GM12891 (cell line): ENCODE data around the gene FLYWCH1. TPM values are rescaled to one million over a fixed set of nuclear protein-coding genes. Genes with fewer than 3 reads are reported as not detected.

Source experiments
- DNase-seq: peaks from one replicate; pipeline ENCODE4 v3.0.0; 2011; ENCODE audit warnings: low spot score; ENCODE audit not compliant: insufficient read length
- FAIRE-seq: peaks from 2 replicates; lab custom pipeline; 2011; peaks lifted over from hg19 to GRCh38; lab: Jason Lieb, UNC
- PAX5 ChIP-seq: IDR thresholded peaks from 2 replicates; pipeline ENCODE4 v1.6.1; 2011; ENCODE audit warnings: low read length, moderate library complexity, mild to moderate bottlenecking; ENCODE audit not compliant: insufficient read depth, severe bottlenecking
- POLR2A ChIP-seq: IDR thresholded peaks from 2 replicates; pipeline ENCODE4 v1.6.1; 2011; ENCODE audit warnings: low read depth, low read length, control low read depth
- POLR2AphosphoS5 ChIP-seq: IDR thresholded peaks from 2 replicates; pipeline ENCODE4 v1.6.1; 2011; ENCODE audit warnings: low read depth, low read length, control low read depth
- POU2F2 ChIP-seq: IDR thresholded peaks from 2 replicates; pipeline ENCODE4 v1.6.1; 2011; ENCODE audit warnings: low read depth, mild to moderate bottlenecking, control low read depth, low read length, moderate library complexity
- SPI1 ChIP-seq: IDR thresholded peaks from 2 replicates; pipeline ENCODE4 v1.6.1; 2011; ENCODE audit warnings: low read depth, low read length, control low read depth
- TAF1 ChIP-seq: IDR thresholded peaks from 2 replicates; pipeline ENCODE4 v1.6.1; 2011; ENCODE audit warnings: low read depth, low read length, control low read depth
- polyA plus RNA-seq: library from polyadenylated mRNA; unstranded; fragments of >200 nt; gene quantifications from one replicate; pipeline ENCODE4 v1.2.1, GENCODE V29; 2012; ENCODE audit warnings: low read depth, missing spikeins, inconsistent platforms; ENCODE audit not compliant: missing spikeins

Gene FLYWCH1, protein sequence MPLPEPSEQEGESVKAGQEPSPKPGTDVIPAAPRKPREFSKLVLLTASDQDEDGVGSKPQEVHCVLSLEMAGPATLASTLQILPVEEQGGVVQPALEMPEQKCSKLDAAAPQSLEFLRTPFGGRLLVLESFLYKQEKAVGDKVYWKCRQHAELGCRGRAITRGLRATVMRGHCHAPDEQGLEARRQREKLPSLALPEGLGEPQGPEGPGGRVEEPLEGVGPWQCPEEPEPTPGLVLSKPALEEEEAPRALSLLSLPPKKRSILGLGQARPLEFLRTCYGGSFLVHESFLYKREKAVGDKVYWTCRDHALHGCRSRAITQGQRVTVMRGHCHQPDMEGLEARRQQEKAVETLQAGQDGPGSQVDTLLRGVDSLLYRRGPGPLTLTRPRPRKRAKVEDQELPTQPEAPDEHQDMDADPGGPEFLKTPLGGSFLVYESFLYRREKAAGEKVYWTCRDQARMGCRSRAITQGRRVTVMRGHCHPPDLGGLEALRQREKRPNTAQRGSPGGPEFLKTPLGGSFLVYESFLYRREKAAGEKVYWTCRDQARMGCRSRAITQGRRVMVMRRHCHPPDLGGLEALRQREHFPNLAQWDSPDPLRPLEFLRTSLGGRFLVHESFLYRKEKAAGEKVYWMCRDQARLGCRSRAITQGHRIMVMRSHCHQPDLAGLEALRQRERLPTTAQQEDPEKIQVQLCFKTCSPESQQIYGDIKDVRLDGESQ
- 16.5 TPM for polyA plus RNA-seq

DNA sequence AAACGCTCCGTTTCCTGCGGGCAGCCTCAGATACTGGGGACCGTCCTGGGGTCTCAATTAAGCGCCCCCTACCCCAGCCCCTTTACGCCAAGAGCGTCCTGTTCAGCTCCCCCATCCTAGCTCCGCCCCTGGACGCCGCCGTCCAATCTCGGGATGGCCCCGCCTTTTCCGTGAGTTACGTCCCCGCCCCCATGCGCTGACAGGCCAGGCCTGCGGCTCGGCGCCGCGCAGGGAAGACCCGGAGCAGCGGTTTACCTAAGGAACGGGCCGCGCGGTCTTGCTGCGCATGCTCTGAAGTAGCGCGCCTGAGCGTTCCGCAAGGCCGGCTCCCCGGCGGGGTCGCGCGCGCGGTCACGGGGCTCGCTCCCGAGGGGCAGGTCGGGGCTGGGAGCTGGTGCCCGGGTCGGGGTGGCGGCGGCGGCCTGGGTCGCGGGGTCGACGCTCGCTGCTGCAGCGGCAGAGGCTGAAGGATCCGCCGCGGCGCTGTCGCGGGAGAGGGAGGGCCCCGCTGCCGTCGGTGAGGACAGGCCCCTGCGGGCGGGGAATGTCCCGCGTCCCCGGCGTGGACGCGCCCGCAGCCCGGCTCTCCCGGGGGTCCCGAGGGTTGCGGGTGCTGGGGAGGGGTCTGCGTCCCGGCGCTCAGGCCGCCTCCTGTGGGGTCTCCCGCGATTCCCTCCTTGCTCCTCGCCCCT, at the start of gene FLYWCH1:
FLYWCH1 (plus strand) TSS at position 294 of the 692 bp plus-strand sequence. CDS start 17,755 bp downstream, outside the sequence.
- DNase-seq (peak; percentile 96), FAIRE-seq (peak; percentile 98)
- TF ChIP-seq PAX5 (peak; percentile 98), POLR2AphosphoS5 (no peak), POU2F2 (no peak; the same call in 1 of the 2 replicates)

DNA sequence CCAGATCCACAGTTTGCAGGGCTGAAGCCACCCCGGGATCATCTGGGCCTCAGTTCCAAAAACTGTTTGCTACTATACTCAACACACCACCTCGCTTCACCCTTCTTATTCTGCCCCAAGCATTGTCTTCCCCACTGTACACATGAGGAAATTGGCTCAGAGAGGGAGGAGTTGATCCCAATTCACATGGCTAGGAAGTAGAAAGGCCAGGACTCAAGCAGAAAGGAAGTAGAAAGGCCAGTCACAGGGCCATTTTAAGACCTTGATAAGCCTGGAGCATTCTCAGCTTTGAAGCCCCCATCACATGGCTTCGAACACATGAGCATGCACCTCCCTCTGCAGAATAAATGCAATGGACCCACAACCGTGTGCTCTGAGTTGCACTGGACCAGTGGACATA, 46.1 kb upstream of the FLYWCH1 start:
- FAIRE-seq (no peak), DNase-seq (no peak)
- TF ChIP-seq PAX5 (no peak), POU2F2 (no peak), POLR2AphosphoS5 (no peak), TAF1 (no peak), SPI1 (no peak), POLR2A (no peak)

DNA sequence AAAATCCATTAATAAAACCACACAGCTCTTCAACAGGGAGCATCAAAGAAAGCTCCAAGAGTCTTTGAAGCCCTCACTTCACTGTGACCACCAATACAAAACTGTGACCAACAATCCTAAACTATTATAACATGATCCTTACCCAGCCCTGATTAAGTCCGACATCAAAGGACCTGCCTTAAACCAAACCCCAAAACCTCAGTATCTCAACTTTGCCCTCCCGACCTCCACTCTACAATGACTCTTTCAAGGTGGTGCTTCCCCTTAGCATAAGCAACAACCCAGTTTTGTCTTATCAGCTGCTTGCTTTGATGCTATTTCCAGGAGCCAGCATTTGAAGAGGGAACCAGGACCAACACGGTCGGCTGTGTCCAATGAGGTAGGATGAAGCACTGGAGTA, 45.3 kb upstream of the FLYWCH1 start:
- TF ChIP-seq POLR2A (no peak), POU2F2 (no peak), POLR2AphosphoS5 (no peak)
- DNase-seq (no peak), FAIRE-seq (no peak)

DNA sequence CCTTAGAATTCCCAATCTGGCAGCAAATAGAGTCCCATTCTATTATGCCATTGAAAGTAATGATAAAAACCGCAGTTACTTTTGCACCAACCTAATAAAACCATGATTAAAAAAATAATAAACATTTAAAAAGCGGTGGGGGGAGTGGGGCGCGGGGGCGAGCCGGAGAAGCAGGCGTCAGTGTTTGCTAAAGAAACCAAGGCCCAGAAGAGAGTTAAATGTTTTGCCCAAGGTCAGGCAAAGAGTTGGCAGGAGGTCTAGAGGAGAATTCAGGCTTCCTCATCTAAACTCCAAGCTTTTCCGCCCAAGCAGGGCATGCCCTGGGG, 44.1 kb upstream of the FLYWCH1 start:
- DNase-seq, result no peak
- FAIRE-seq, result no peak
- no peak for TF ChIP-seq POLR2AphosphoS5
- no peak for TF ChIP-seq PAX5
- TF ChIP-seq POLR2A, result no peak
- TF ChIP-seq TAF1, result no peak

- FAIRE-seq, result peak; percentile 91
- DNase-seq, result peak; percentile 99
- peak; percentile 32; the same call in 1 of the 2 replicates for TF ChIP-seq POU2F2
- TF ChIP-seq POLR2AphosphoS5, result peak; percentile 71
- TF ChIP-seq POLR2A, result peak; percentile 89
- no peak for TF ChIP-seq SPI1
- peak; percentile 92 for TF ChIP-seq TAF1
- TF ChIP-seq PAX5, result no peak
Measured at GRCh38 chr16:2867987-2868789, 43.5 kb upstream of the FLYWCH1 start.

DNA sequence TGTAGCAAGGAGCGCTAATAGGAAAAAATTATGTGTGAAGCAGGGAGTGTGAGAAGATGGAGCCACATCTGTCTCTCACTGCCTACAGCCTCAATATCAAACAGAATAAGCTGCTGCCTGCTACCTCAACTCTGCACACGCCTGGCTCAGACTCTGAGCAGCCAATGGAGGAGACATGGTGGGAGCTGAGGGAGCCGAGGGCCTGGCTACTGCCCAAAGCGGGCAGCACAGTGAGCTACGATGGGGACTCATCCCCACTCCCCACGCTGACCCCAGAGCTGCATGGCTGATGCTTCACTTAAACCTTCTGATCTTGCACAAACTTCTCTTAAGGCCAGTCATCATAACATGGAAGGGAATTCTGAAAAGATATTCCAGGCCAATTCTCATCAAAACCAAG, 39.8 kb upstream of the FLYWCH1 start:
- DNase-seq (no peak), FAIRE-seq (no peak)
- TF ChIP-seq PAX5, result no peak

- no peak for DNase-seq
- no peak for FAIRE-seq
- TF ChIP-seq POU2F2, result no peak
- no peak for TF ChIP-seq TAF1
- no peak for TF ChIP-seq PAX5
- TF ChIP-seq POLR2AphosphoS5, result no peak
- TF ChIP-seq POLR2A, result no peak
- TF ChIP-seq SPI1, result no peak
Measured at GRCh38 chr16:2874032-2874911, 37.5 kb upstream of the FLYWCH1 start.

DNA sequence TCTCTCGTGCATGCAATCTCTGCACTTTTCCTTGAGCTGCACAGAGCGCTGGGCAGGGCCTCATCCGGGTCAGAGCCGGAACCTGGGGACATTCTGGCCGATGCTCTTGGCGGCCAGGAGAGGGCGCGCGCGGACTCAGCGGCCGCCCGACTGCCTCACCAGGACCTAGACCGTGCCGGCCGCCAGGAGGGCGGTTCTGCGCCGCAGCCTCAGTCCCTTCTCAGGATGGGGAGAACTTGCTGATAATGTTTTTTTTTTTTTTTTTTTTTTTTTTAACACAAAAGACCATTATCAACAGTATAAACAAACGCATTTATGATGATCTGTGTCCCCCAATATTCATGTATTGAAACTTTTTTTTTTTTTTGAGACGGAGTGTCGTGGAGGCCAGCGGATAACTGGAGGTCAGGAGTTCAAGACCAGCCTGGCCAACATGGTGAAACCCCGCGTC, 36.8 kb upstream of the FLYWCH1 start:
- TF ChIP-seq POLR2AphosphoS5 (no peak), PAX5 (no peak), POU2F2 (no peak), TAF1 (no peak), SPI1 (no peak), POLR2A (no peak)
- FAIRE-seq, result peak; percentile 93
- DNase-seq, result peak; percentile 72
